AG04449 (cell line): Measurements from ENCODE around the gene CDK5RAP3.
A peak's percentile ranks its signal among the peaks of the same experiment; 100 is the strongest.

Experiments
- CTCF ChIA-PET: fragments of 350-600 bp; formaldehyde crosslinking; extraction: SDS; loops from one replicate; lab custom pipeline; 2021; ENCODE audit warnings: antibody characterized with exemption; lab: Yijun Ruan, JAX
- POLR2A ChIA-PET: fragments of 400-600, 350-600 bp; formaldehyde crosslinking; extraction: SDS; loops from one replicate; lab custom pipeline; 2020; ENCODE audit warnings: antibody characterized with exemption, inconsistent platforms; lab: Yijun Ruan, JAX
- DNase-seq: peaks from one replicate; pipeline ENCODE4 v3.0.0-alpha.2; 2010; ENCODE audit warnings: low read depth, low spot score
- H3K4me3 ChIP-seq: 2 replicates; pipeline ENCODE4 v1.5.1; 2011; ENCODE audit warnings: low read depth, mild to moderate bottlenecking, control low read depth, low read length
- CTCF ChIP-seq: IDR thresholded peaks from one replicate; pipeline ENCODE4 v1.5.1; 2011; ENCODE audit warnings: mild to moderate bottlenecking, moderate library complexity, low read length, control low read depth, inconsistent platforms; ENCODE audit not compliant: insufficient read depth; ENCODE audit errors: missing control alignments

Gene CDK5RAP3

GRCh38 chr17:48024149-48025039 lies 53.5 kb downstream of the CDK5RAP3 start:
- H3K4me3 ChIP-seq, result peak overlapping the region; percentile 41
- TF ChIP-seq CTCF, result no peak
- ChIA-PET CTCF (interaction anchor here (0.7 to 7.9 kb wide), 26 partner anchors 11 to 589 kb away, joined by 3 to 305 read pairs (median 6); partner anchors contain the start of genes CBX1, COPZ2, NFE2L1 and SNX11), POLR2A (interaction anchor here (0.8 to 2.9 kb wide), 7 partner anchors 24 to 99 kb away, joined by 3 to 36 read pairs (median 5); partner anchors contain the start of genes NFE2L1 and SNX11)
- no peak for DNase-seq

- H3K4me3 ChIP-seq, result peak overlapping the region; percentile 71
- DNase-seq, result peak; percentile 79
- ChIA-PET CTCF (interaction anchor here (0.6 to 7.9 kb wide), 31 partner anchors 11 to 593 kb away, joined by 3 to 305 read pairs (median 6); partner anchors contain the start of genes CBX1, CDK5RAP3, COPZ2 and NFE2L1), POLR2A (interaction anchor here (0.7 to 3.1 kb wide), 12 partner anchors 11 to 550 kb away, joined by 3 to 36 read pairs (median 6); partner anchors contain the start of genes CBX1, NFE2L1 and SNX11)
- peak; percentile 82 for TF ChIP-seq CTCF
Measured at GRCh38 chr17:48025040-48025903, 54.4 kb downstream of the CDK5RAP3 start.

GRCh38 chr17:48025904-48026501 lies 55.1 kb downstream of the CDK5RAP3 start:
- TF ChIP-seq CTCF, result no peak
- peak overlapping the region; percentile 71 for H3K4me3 ChIP-seq
- ChIA-PET POLR2A (interaction anchor here (0.6 to 3.1 kb wide), 15 partner anchors 10 to 549 kb away, joined by 3 to 36 read pairs (median 5); partner anchors contain the start of genes CBX1, NFE2L1 and SNX11), CTCF (interaction anchor here (0.6 to 7.9 kb wide), 39 partner anchors 8 to 593 kb away, joined by 3 to 305 read pairs (median 5); partner anchors contain the start of genes CBX1, CDK5RAP3, COPZ2 and NFE2L1)
- no peak for DNase-seq

GRCh38 chr17:48026502-48027321 lies 55.8 kb downstream of the CDK5RAP3 start:
- ChIA-PET POLR2A (interaction anchor here (0.6 to 3.1 kb wide), 12 partner anchors 9 to 105 kb away, joined by 3 to 36 read pairs (median 6); partner anchors contain the start of genes CBX1, NFE2L1 and SNX11), CTCF (interaction anchor here (0.8 to 7.9 kb wide), 32 partner anchors 8 to 592 kb away, joined by 3 to 305 read pairs (median 6); partner anchors contain the start of genes CBX1, CDK5RAP3, COPZ2 and NFE2L1)
- no peak overlapping the region for H3K4me3 ChIP-seq
- peak; percentile 53 for DNase-seq
- peak; percentile 91 for TF ChIP-seq CTCF
